NB4 (cell line): ENCODE data around the gene CLEC16A.

ENCODE experiments used
- CTCF ChIP-seq: IDR thresholded peaks from one replicate; pipeline ENCODE4 v1.5.1; 2012; ENCODE audit warnings: low read depth, low read length
- POLR2A ChIP-seq: IDR thresholded peaks from 2 replicates; pipeline ENCODE4 v1.6.1; 2011; ENCODE audit warnings: mild to moderate bottlenecking; ENCODE audit not compliant: insufficient read length; ENCODE audit errors: extremely low read depth

DNA sequence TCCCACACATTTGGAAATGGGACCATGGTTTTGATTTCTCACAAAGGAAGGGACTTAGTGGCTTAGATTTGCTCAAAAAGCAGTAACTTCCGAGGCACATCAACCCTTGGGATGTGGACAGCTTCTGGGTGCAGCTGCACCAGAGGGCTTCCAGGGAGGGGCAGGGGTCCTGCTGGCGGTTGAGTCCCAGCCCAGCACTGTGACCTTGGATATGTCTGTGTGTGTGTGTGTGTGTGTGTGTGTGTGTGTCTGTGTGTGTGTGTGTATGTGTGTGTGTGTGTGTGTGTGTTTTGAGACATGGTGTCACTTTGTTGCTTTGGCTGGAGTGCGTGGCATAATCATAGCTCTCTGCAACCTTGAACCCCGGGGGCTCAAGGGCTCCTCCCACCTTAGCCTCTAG, 130.8 kb downstream of the CLEC16A start:
- TF ChIP-seq CTCF (no peak), POLR2A (no peak)
